ENCODE data around the gene DPH5. TPM values are rescaled to one million over a fixed set of nuclear protein-coding genes. Genes with fewer than 3 reads are reported as not detected.
"Not testable (repeated sequence)": the region's sequence is repeated elsewhere in the genome, so short reads cannot be mapped to it uniquely, and the experiment has no call there.

The DPH5 gene
- total RNA-seq, 1 donor from 2014 or later, result 51.9 TPM

GRCh38 chr1:101037316-101037715 is 11.7 kb upstream of the DPH5 start:
- Mint-ChIP-seq H3K36me3 (ENCODE audit: low read depth) (peaks cover 43% of the 10 kb centered on the region), H3K4me1 (peaks cover 62% of the 10 kb centered on the region), H3K27me3 (no peaks in the 10 kb centered on the region), H3K4me3 (no peak overlapping the region), H3K9me3 (peaks cover 17% of the 10 kb centered on the region), H3K27ac (no peak overlapping the region)
- ChIA-PET POLR2A (interaction anchor here (0.6 kb wide), 1 partner anchor 200 kb away, joined by 5 read pairs; no protein-coding TSS in a partner anchor), CTCF (no interaction called here)
- DNase-seq, result no peak
- TF ChIP-seq CTCF (IDR thresholded peaks at IDR 0.05), result no peak
- no peak for ATAC-seq (ENCODE audit: low read depth)
- intact Hi-C loops (cut with micrococcal nuclease), result no loop called here

- ATAC-seq (ENCODE audit: low read depth), result no peak
- Mint-ChIP-seq H3K9me3 (no peaks in the 10 kb centered on the region), H3K36me3 (ENCODE audit: low read depth) (peaks cover 42% of the 10 kb centered on the region), H3K27ac (no peak overlapping the region), H3K4me3 (no peak overlapping the region), H3K4me1 (peaks cover 68% of the 10 kb centered on the region), H3K27me3 (no peaks in the 10 kb centered on the region)
- TF ChIP-seq CTCF (IDR thresholded peaks at IDR 0.05), result no peak
- CTCF ChIA-PET, result no interaction called here
- POLR2A ChIA-PET, result interaction anchor here (0.6 kb wide), 1 partner anchor 203 kb away, joined by 3 read pairs; no protein-coding TSS in a partner anchor
- intact Hi-C loops (cut with micrococcal nuclease), result no loop called here
- DNase-seq, result no peak
Observed at GRCh38 chr1:101033017-101033416, 7.4 kb upstream of the DPH5 start.

DNA sequence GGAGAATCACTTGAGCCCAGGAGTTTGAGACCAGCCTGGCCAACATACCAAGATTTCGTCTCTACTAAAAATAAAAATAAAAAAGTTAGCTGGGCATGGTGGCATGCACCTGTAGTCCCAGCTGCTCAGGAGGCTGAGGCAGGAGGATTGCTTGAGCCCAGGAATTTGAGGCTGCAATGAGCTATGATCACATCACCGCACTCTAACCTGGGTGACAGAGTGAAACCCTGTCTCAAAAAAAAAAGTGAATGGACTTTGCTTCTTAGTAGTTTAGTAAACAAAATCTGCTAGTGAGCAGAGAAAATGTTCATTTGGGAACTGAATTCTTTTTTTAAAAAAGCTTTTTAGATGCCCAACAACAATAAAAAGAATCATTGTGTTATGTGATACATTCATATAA is 6.5 kb upstream of the DPH5 start:
- Mint-ChIP-seq H3K36me3 (ENCODE audit: low read depth) (peaks cover 41% of the 10 kb centered on the region), H3K4me1 (peaks cover 74% of the 10 kb centered on the region)
- ATAC-seq (ENCODE audit: low read depth); intact Hi-C loops (cut with micrococcal nuclease); H3K4me3 Mint-ChIP-seq; H3K27me3 Mint-ChIP-seq; CTCF ChIA-PET; H3K27ac Mint-ChIP-seq; DNase-seq; H3K9me3 Mint-ChIP-seq: not testable (repeated sequence)
- POLR2A ChIA-PET, result interaction anchor here (1.7 kb wide), 1 partner anchor 12 kb away, joined by 5 read pairs; no protein-coding TSS in a partner anchor

DNA sequence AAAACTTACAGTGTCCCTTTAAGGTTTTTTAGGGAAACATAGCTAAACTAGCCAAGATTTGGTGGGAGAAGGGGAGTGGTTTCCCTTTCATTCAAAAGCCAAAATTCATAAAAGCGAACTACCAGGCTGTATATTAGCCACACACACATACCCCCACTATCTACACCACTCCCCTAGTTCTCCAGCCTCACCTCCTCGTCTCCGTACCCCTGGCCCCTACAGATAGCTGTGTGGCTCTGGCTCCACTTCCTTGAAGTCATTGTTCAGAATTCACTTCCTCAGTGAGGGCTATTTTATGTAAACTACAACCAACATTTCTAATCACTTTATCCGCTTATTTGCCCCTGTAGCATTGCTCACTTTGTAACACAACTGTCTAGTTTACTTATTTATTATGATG is 5.3 kb upstream of the DPH5 start:
- ATAC-seq (ENCODE audit: low read depth) (no peak), DNase-seq (no peak)
- no peak for TF ChIP-seq CTCF (IDR thresholded peaks at IDR 0.05)
- CTCF ChIA-PET, result no interaction called here
- H3K27me3 Mint-ChIP-seq, result no peaks in the 10 kb centered on the region
- peaks cover 43% of the 10 kb centered on the region for H3K36me3 Mint-ChIP-seq (ENCODE audit: low read depth)
- POLR2A ChIA-PET, result interaction anchor here (1.1 to 1.7 kb wide), 2 partner anchors 13 to 82 kb away, joined by 3 to 5 read pairs; no protein-coding TSS in a partner anchor
- intact Hi-C loops (cut with micrococcal nuclease), result no loop called here
- H3K4me1 Mint-ChIP-seq, result peaks cover 76% of the 10 kb centered on the region
- H3K9me3 Mint-ChIP-seq, result no peaks in the 10 kb centered on the region
- H3K4me3 Mint-ChIP-seq, result peak overlapping the region; percentile 42
- peak overlapping the region; percentile 73 for H3K27ac Mint-ChIP-seq

DNA sequence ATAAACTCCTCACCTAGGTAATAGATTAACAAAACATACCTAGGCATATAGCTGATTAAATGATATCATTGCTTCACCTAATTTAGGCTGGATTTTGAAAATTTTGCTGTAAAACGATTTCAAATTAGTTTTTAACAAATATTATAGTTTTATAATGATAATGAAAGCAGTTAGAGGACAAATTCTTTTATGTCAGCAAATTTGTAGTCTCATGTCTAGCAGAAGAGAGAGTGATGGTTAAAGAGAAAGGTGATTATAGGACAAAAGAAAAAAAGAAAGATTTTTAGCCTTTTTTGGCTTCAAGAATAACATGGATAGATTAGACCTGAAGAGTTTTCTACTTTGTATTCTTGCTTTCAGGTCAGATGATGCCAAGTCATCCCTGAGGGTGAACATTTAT is 3.6 kb upstream of the DPH5 start:
- H3K4me3 Mint-ChIP-seq, result peak overlapping the region; percentile 61
- H3K27ac Mint-ChIP-seq, result peak overlapping the region; percentile 98
- ChIA-PET CTCF (no interaction called here), POLR2A (interaction anchor here (4.8 kb wide), 1 partner anchor 208 kb away, joined by 54 read pairs; the partner anchor contains the start of gene S1PR1)
- ATAC-seq (ENCODE audit: low read depth) (no peak), DNase-seq (no peak)
- peaks cover 48% of the 10 kb centered on the region for H3K36me3 Mint-ChIP-seq (ENCODE audit: low read depth)
- no peaks in the 10 kb centered on the region for H3K27me3 Mint-ChIP-seq
- H3K4me1 Mint-ChIP-seq, result peaks cover 72% of the 10 kb centered on the region
- no peak for TF ChIP-seq CTCF (IDR thresholded peaks at IDR 0.05)
- no peaks in the 10 kb centered on the region for H3K9me3 Mint-ChIP-seq
- intact Hi-C loops (cut with micrococcal nuclease), result loop anchor here (5.0 kb wide), 2 partner anchors 83 to 107 kb away; no protein-coding TSS in a partner anchor
